ENCODE data around the gene ADAMTS3.

Gene ADAMTS3

DNA sequence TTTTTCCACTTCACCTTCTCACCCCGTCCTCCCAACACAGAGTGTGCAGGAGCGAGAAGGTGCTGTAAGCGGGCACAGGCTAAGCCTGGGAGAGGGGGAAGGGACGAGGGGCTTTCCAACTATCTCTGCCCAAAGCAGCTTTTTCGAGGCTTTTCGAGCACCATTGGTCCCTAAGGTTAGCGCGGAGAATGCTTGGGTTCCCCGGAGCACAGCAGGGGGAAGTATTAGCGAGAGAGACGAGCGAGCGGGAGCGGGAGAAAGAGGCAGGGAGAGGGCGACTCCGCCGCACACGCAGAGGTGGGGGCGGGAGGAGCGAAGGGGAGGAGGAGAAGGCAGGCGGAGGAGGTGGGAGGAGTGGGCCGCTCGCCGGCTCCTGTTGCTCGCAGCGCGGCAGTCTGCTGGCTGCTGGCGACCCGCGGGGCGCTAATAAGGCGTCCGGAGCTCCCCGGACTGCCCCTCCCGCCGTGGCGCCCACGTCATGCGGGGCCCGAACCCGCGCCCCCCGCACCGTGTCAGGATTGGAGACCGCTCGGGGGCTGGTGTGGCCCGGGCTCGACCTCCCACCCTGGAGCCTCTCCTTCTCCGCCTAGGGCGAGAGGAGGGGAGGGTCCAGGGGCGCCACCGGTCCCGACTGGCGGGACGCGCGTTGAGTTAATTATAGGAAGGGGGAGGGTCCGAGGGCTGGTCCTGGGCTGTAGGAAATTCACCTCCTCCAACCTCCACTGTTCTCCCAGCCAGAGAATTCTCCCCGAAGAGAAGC, at the start of gene ADAMTS3:
TSS of gene ADAMTS3 (minus strand) at position 263 of the 760 bp plus-strand sequence. CDS start 459 bp downstream, outside the sequence.
- Histone ChIP-seq H3K27me3 (peaks cover 85% of the 10 kb centered on the region), H3K9me3 (no peaks in the 10 kb centered on the region), H3K4me3 (ENCODE audit: low read depth in 1 of 2, low read length in 1 of 2) (peak within 1 kb of the TSS; percentile 54 to 66), H3K4me1 (ENCODE audit: control insufficient read depth in 1 of 2, insufficient read depth in 1 of 2, low read depth in 1 of 2, low read length in 1 of 2) (peaks cover 20 to 21% of the 10 kb centered on the region in 2 experiments), H3K27ac (no peak within 1 kb of the TSS), H3K36me3 (no peaks in the 10 kb centered on the region)
- TF ChIP-seq, protein P1, sequence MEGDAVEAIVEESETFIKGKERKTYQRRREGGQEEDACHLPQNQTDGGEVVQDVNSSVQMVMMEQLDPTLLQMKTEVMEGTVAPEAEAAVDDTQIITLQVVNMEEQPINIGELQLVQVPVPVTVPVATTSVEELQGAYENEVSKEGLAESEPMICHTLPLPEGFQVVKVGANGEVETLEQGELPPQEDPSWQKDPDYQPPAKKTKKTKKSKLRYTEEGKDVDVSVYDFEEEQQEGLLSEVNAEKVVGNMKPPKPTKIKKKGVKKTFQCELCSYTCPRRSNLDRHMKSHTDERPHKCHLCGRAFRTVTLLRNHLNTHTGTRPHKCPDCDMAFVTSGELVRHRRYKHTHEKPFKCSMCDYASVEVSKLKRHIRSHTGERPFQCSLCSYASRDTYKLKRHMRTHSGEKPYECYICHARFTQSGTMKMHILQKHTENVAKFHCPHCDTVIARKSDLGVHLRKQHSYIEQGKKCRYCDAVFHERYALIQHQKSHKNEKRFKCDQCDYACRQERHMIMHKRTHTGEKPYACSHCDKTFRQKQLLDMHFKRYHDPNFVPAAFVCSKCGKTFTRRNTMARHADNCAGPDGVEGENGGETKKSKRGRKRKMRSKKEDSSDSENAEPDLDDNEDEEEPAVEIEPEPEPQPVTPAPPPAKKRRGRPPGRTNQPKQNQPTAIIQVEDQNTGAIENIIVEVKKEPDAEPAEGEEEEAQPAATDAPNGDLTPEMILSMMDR (IDR thresholded peaks at IDR 0.05), result no peak

DNA sequence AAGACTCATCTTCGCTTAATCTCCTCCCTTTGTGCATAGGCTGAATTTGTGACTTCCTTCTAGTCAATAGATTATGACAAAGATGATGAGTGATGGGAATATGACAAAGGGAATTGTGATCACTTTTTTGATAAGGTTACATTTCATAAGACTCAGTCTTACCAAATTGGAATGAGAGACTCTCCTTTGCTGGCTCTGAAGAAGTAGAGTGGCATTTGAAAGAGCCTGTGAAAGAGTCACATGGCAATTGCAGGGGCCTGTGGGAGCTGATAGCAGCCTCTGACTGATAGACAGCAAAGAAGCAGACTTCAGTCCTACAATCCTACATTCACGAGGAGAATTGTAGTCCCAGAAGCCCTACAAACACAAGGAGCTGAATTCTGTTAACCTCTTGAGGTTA, 44.9 kb upstream of the ADAMTS3 start:
- no peaks in the 10 kb centered on the region for H3K9me3 ChIP-seq
- H3K27me3 ChIP-seq, result no peaks in the 10 kb centered on the region
- H3K27ac ChIP-seq, result no peak overlapping the region
- TF ChIP-seq, protein P1 (IDR thresholded peaks at IDR 0.05), result no peak
- H3K4me3 ChIP-seq (ENCODE audit: low read depth in 1 of 2, low read length in 1 of 2), result no peak overlapping the region
- H3K36me3 ChIP-seq, result no peaks in the 10 kb centered on the region
- H3K4me1 ChIP-seq (ENCODE audit: control insufficient read depth in 1 of 2, insufficient read depth in 1 of 2, low read depth in 1 of 2, low read length in 1 of 2), result no peaks in the 10 kb centered on the region

DNA sequence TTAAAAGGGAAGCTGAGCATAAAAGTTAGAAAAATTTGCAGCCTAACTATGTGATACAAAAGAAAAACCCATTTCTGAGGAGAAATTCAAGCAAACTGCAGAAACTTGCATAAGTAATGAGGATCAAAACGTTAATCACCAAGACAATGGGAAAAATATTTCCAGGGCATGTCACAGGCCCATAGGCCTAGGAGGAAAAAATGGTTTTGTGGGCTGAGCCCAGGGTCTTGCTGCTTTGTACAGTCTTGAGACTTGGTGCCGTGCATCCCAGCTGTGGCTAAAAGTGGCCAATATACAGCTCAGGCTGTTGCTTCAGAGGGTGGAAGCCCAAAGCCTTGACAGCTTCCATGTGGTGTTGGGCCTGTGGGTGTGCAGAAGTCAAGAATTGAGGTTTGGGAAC, 37.7 kb upstream of the ADAMTS3 start:
- H3K27ac ChIP-seq, result no peak overlapping the region
- no peaks in the 10 kb centered on the region for H3K9me3 ChIP-seq
- TF ChIP-seq, protein P1 (IDR thresholded peaks at IDR 0.05), result no peak
- no peak overlapping the region for H3K4me3 ChIP-seq (ENCODE audit: low read depth in 1 of 2, low read length in 1 of 2)
- H3K4me1 ChIP-seq (ENCODE audit: control insufficient read depth in 1 of 2, insufficient read depth in 1 of 2, low read depth in 1 of 2, low read length in 1 of 2), result no peaks in the 10 kb centered on the region
- H3K36me3 ChIP-seq, result no peaks in the 10 kb centered on the region
- H3K27me3 ChIP-seq, result no peaks in the 10 kb centered on the region

DNA sequence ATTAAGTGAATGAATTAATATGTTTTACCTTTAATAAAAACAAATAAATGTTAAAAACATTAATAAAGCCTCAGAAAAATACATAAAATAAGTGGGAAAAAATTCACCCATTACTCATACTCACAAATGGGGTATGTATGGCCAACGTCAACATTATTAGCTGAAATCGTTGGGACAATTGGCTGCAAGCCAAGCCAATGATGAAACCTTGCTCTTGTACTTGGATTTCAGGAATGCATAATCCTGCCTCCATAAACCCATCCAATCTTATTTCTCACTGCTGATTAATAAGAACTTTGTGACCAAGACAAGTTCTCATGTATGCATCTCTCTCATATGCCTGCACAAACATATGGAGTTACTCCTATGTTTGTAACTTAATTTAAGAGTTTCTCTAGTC, 35.3 kb upstream of the ADAMTS3 start:
- Histone ChIP-seq H3K9me3 (no peaks in the 10 kb centered on the region), H3K4me3 (ENCODE audit: low read depth in 1 of 2, low read length in 1 of 2) (no peak overlapping the region), H3K27me3 (no peaks in the 10 kb centered on the region), H3K36me3 (no peaks in the 10 kb centered on the region), H3K27ac (no peak overlapping the region), H3K4me1 (ENCODE audit: control insufficient read depth in 1 of 2, insufficient read depth in 1 of 2, low read depth in 1 of 2, low read length in 1 of 2) (no peaks in the 10 kb centered on the region)
- TF ChIP-seq, protein P1 (IDR thresholded peaks at IDR 0.05), result no peak

DNA sequence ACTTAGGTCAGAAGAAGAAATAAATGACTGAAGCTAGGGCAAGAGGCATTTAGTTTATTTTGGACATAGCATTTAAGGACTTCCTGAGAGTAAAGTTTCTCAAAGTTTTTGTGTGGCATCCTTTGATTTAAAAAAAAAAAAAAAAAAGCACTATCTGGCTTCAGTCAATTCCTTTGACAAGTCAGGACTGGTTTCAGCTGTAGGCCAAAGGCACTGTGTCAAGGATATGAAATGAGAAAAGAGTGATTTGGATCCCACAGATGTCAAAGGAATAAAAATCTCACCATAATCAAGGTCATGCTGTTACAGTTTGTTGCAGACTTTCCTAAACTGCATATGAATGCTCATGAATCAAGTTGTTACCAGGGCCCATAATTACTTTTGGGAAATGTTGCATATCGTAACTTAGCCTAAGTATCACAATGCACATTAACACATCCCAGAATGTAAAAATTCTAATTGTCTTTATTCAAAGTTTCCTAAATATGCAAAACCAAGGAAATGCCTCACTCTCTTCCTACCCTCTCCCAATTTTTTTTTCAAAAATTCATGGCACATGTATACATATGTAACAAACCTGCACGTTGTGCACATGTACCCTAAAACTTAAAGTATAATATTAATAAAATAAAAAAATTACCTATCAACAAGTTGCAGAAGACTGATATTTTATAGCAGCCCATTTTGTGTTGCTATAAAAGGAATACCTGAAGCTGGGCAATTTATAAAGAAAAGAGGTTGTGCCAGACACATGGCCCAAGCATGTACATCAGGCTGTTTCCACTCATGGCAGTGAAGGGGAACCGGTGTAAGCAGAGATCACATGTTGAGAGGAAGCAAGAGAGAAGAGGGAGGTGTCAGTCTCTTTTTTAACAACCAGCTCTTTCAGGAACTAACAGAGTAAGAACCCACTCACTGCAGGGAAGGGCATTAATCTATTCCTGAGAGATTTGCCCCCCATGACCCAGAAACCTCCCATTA, 33.7 kb upstream of the ADAMTS3 start:
- no peak overlapping the region for H3K27ac ChIP-seq
- H3K36me3 ChIP-seq, result no peaks in the 10 kb centered on the region
- no peak overlapping the region for H3K4me3 ChIP-seq (ENCODE audit: low read depth in 1 of 2, low read length in 1 of 2)

More for the DNA sequence above, 33.7 kb upstream of the ADAMTS3 start:
- Histone ChIP-seq H3K9me3 (no peaks in the 10 kb centered on the region), H3K27me3 (no peaks in the 10 kb centered on the region), H3K4me1 (ENCODE audit: control insufficient read depth in 1 of 2, insufficient read depth in 1 of 2, low read depth in 1 of 2, low read length in 1 of 2) (no peaks in the 10 kb centered on the region)
- TF ChIP-seq, protein P1 (IDR thresholded peaks at IDR 0.05), result no peak

All from neutrophil (primary cell).